ENCODE data around the gene CFAP251.

- TF ChIP-seq YY1 (IDR thresholded peaks at IDR 0.05; ENCODE audit: insufficient read depth, insufficient read length) (no peak), SUZ12 (IDR thresholded peaks at IDR 0.05; ENCODE audit: extremely low read depth, insufficient read depth, insufficient read length) (no peak)
Observed at GRCh38 chr12:122036153-122036552, 117.8 kb downstream of the CFAP251 start.
